ENCODE measurements around the gene OR13C4.
"Not testable (repeated sequence)": the region's sequence is repeated elsewhere in the genome, so short reads cannot be mapped to it uniquely, and the experiment has no call there.

OR13C4 gene

GRCh38 chr9:104527109-104527508, at the start of gene OR13C4:
Gene OR13C4, minus strand, starts transcription at chr9:104527209. Its CDS starts 0 bp downstream, at chr9:104527209.
- no peak for DNase-seq (ENCODE audit: low read depth in 2 of 3, low spot score in 2 of 3)

GRCh38 chr9:104575456-104575855, 48.4 kb upstream of the OR13C4 start:
- DNase-seq (ENCODE audit: low read depth in 2 of 3, low spot score in 2 of 3) = no peak

- DNase-seq (ENCODE audit: low read depth in 2 of 3, low spot score in 2 of 3) = no peak
Observed at GRCh38 chr9:104572612-104573011, 45.6 kb upstream of the OR13C4 start.

GRCh38 chr9:104568868-104569267, 41.9 kb upstream of the OR13C4 start, which contains the start of gene OR13C8:
Gene OR13C8, plus strand, starts transcription at chr9:104569168. Its CDS starts 0 bp downstream, at chr9:104569168.
- DNase-seq (ENCODE audit: low read depth in 2 of 3, low spot score in 2 of 3) = no peak

- no peak for DNase-seq (ENCODE audit: low read depth in 2 of 3, low spot score in 2 of 3)
Observed at GRCh38 chr9:104564358-104564757, 37.3 kb upstream of the OR13C4 start.

- no peak for DNase-seq (ENCODE audit: low read depth in 2 of 3, low spot score in 2 of 3)
Observed at GRCh38 chr9:104556830-104557634, 30.0 kb upstream of the OR13C4 start.

- DNase-seq (ENCODE audit: low read depth in 2 of 3, low spot score in 2 of 3) = no peak
Observed at GRCh38 chr9:104555521-104555920, 28.5 kb upstream of the OR13C4 start.

- DNase-seq (ENCODE audit: low read depth in 2 of 3, low spot score in 2 of 3) = no peak
Observed at GRCh38 chr9:104553261-104553660, 26.3 kb upstream of the OR13C4 start.

GRCh38 chr9:104544644-104545043, 17.6 kb upstream of the OR13C4 start:
- DNase-seq (ENCODE audit: low read depth in 2 of 3, low spot score in 2 of 3) = no peak

- no peak for DNase-seq (ENCODE audit: low read depth in 2 of 3, low spot score in 2 of 3)
Observed at GRCh38 chr9:104539275-104539674, 12.3 kb upstream of the OR13C4 start.

- no peak for DNase-seq (ENCODE audit: low read depth in 2 of 3, low spot score in 2 of 3)
Observed at GRCh38 chr9:104536756-104537155, 9.7 kb upstream of the OR13C4 start, which contains the start of gene OR13C3. Gene OR13C3, minus strand, starts transcription at chr9:104536856. Its CDS starts 133 bp downstream, at chr9:104536723.

GRCh38 chr9:104520241-104520640, 6.8 kb downstream of the OR13C4 start:
- not testable (repeated sequence) for DNase-seq (ENCODE audit: low read depth in 2 of 3, low spot score in 2 of 3)

GRCh38 chr9:104514901-104515300, 12.1 kb downstream of the OR13C4 start:
- no peak for DNase-seq (ENCODE audit: low read depth in 2 of 3, low spot score in 2 of 3)

- no peak for DNase-seq (ENCODE audit: low read depth in 2 of 3, low spot score in 2 of 3)
Observed at GRCh38 chr9:104506565-104506964, 20.4 kb downstream of the OR13C4 start.

GRCh38 chr9:104503963-104504362, 23.0 kb downstream of the OR13C4 start, which contains the start of gene OR13F1:
Gene OR13F1, plus strand, starts transcription at chr9:104504263. Its CDS starts 0 bp downstream, at chr9:104504263.
- no peak for DNase-seq (ENCODE audit: low read depth in 2 of 3, low spot score in 2 of 3)

GRCh38 chr9:104503440-104503839, 23.6 kb downstream of the OR13C4 start:
- DNase-seq (ENCODE audit: low read depth in 2 of 3, low spot score in 2 of 3) = no peak

GRCh38 chr9:104494808-104495207, 32.2 kb downstream of the OR13C4 start:
- DNase-seq (ENCODE audit: low read depth in 2 of 3, low spot score in 2 of 3) = no peak

- no peak for DNase-seq (ENCODE audit: low read depth in 2 of 3, low spot score in 2 of 3)
Observed at GRCh38 chr9:104485014-104485413, 42.0 kb downstream of the OR13C4 start.

- DNase-seq (ENCODE audit: low read depth in 2 of 3, low spot score in 2 of 3) = no peak
Observed at GRCh38 chr9:104482921-104483570, 44.0 kb downstream of the OR13C4 start.

All from activated CD8-positive, alpha-beta memory T cell treated with anti-CD3 and anti-CD28 coated beads for 48 hours (primary cell).